Measurements from ENCODE around the gene GPN3.

- no peak for TF ChIP-seq POLR2AphosphoS5 (IDR thresholded peaks at IDR 0.05; ENCODE audit: low read depth, low read length)
- no peak for TF ChIP-seq REST (IDR thresholded peaks at IDR 0.05; ENCODE audit: insufficient read depth in 1 of 2, low read depth in 2 of 2, low read length in 2 of 2)
- no peak for TF ChIP-seq TAF1 (IDR thresholded peaks at IDR 0.05; ENCODE audit: borderline replicate concordance, insufficient read depth, low read length)
- no peak for TF ChIP-seq FOXP2 (optimal IDR thresholded peaks at IDR 0.05; ENCODE audit: borderline replicate concordance, extremely low read depth, extremely low read length, insufficient read depth)
Measured at GRCh38 chr12:110403976-110404682, 63.9 kb downstream of the GPN3 start.
